HCT116 (cell line): ENCODE results near the gene ACP2. TPM values are rescaled to one million over a fixed set of nuclear protein-coding genes. Genes with fewer than 3 reads are reported as not detected.

Source experiments
- ATAC-seq: fragments of 200-7000 bp; cut with Tn5 transposase; 2 replicates; pipeline ENCODE4 v1.9.1; 2020; ENCODE audit warnings: mild to moderate bottlenecking, moderate library complexity
- BruUV-seq: library from RNA; stranded (reverse); fragments of 400-500 nt; replicated peaks from 2 replicates; lab custom pipeline; 2021; lab: Mats Ljungman, UMichigan
- CTCF ChIA-PET: fragments of 300-600 bp; sonication (Branson Sonifier 250); formaldehyde crosslinking; loops from one replicate; lab custom pipeline; 2021; ENCODE audit warnings: antibody characterized with exemption; lab: Charles Lee
- POLR2A ChIA-PET: fragments of 300-600, 350-600 bp; sonication (Branson Sonifier 250); formaldehyde crosslinking; loops from one replicate; lab custom pipeline; 2021; ENCODE audit warnings: antibody characterized with exemption; lab: Charles Lee
- RAD21 ChIA-PET, 2 experiments: fragments of 300-600 bp; sonication (Branson Sonifier 250); formaldehyde crosslinking; loops; one replicate each; lab custom pipeline; 2023; ENCODE audit warnings: low total read pairs in 2 of 2; ENCODE audit not compliant: uncharacterized antibody in 2 of 2, unreplicated experiment in 2 of 2, low non-redundant PET in 1 of 2; lab: Charles Lee
- DNase-seq: peaks from one replicate; pipeline ENCODE4 v3.0.0-alpha.2; 2010; ENCODE audit warnings: low read depth, low spot score
- H2AFZ ChIP-seq: fragments of 200-600 bp; shearing (Covaris generic), sonication (generic); 2 replicates; pipeline ENCODE4 v1.6.1; 2017; ENCODE audit warnings: low read depth, mixed run types, mixed read lengths, antibody characterized with exemption, low read length; ENCODE audit not compliant: poor library complexity, severe bottlenecking
- H3K27ac ChIP-seq: 2 replicates; pipeline ENCODE4 v1.5.1; 2012; ENCODE audit warnings: low read depth, low read length
- H3K27me3 ChIP-seq: fragments of 200-600 bp; sonication (generic); 2 replicates; pipeline ENCODE4 v1.6.1; 2016; ENCODE audit warnings: mixed run types, low read length, mixed read lengths; ENCODE audit not compliant: insufficient read depth
- H3K36me3 ChIP-seq, 2 experiments: fragments of 200-500 bp in 1 of 2; fragments of 200-600 bp in 1 of 2; sonication (Bioruptor generic) in 1 of 2; sonication (generic) in 1 of 2; 2 replicates each; pipeline versions ENCODE4 v1.5.1 to v1.6.1; 2014 to 2016; ENCODE audit warnings: low read length in 2 of 2, inconsistent platforms in 1 of 2, mixed read lengths in 1 of 2, mixed run types in 1 of 2; ENCODE audit not compliant: insufficient read depth in 2 of 2, control insufficient read depth in 1 of 2
- H3K4me1 ChIP-seq, 2 experiments: fragments of 200-600 bp in 1 of 2; sonication (generic) in 1 of 2; 2 replicates each; pipeline versions ENCODE4 v1.5.1 to v1.6.1; 2012 to 2017; ENCODE audit warnings: low read length in 2 of 2, inconsistent platforms in 1 of 2, mild to moderate bottlenecking in 1 of 2, mixed read lengths in 1 of 2, mixed run types in 1 of 2, moderate library complexity in 1 of 2; ENCODE audit not compliant: insufficient read depth in 2 of 2, control insufficient read depth in 1 of 2
- H3K4me2 ChIP-seq: fragments of 200-600 bp; sonication (generic); 2 replicates; pipeline ENCODE4 v1.6.1; 2017; ENCODE audit warnings: mixed run types, low read length, mixed read lengths
- H3K4me3 ChIP-seq, 2 experiments: fragments of 200-600 bp in 1 of 2; sonication (generic) in 1 of 2; replicated peaks in 1 of 2; 2 replicates each; pipeline ENCODE4 v1.5.1; 2011 to 2016; ENCODE audit warnings: low read length in 2 of 2, control low read depth in 1 of 2, low read depth in 1 of 2, mild to moderate bottlenecking in 1 of 2, mixed read lengths in 1 of 2, mixed run types in 1 of 2
- H3K79me2 ChIP-seq: fragments of 200-600 bp; sonication (generic); 2 replicates; pipeline ENCODE4 v1.6.1; 2017; ENCODE audit warnings: mild to moderate bottlenecking, mixed run types, low read length, moderate library complexity, mixed read lengths; ENCODE audit not compliant: insufficient read depth
- H3K9ac ChIP-seq: fragments of 200-600 bp; sonication (generic); 2 replicates; pipeline ENCODE4 v1.6.1; 2016; ENCODE audit warnings: low read length, mixed read lengths
- H3K9me2 ChIP-seq: fragments of 200-600 bp; sonication (generic), shearing (Covaris generic); 2 replicates; pipeline ENCODE4 v1.6.1; 2017; ENCODE audit warnings: mixed run types, mild to moderate bottlenecking, moderate library complexity; ENCODE audit not compliant: insufficient read depth
- H3K9me3 ChIP-seq, 2 experiments: fragments of 200-500 bp in 1 of 2; fragments of 200-600 bp in 1 of 2; sonication (Bioruptor generic) in 1 of 2; sonication (generic) in 1 of 2; 2 replicates each; pipeline ENCODE4 v1.6.1; 2014 to 2017; ENCODE audit warnings: low read length in 2 of 2, mixed read lengths in 2 of 2, inconsistent platforms in 1 of 2, low read depth in 1 of 2, mild to moderate bottlenecking in 1 of 2, mixed run types in 1 of 2, moderate library complexity in 1 of 2; ENCODE audit not compliant: control insufficient read depth in 1 of 2, insufficient read depth in 1 of 2
- H4K20me1 ChIP-seq: fragments of 200-600 bp; sonication (generic), shearing (Covaris generic); 2 replicates; pipeline ENCODE4 v1.6.1; 2017; ENCODE audit warnings: mixed run types, mild to moderate bottlenecking, moderate library complexity; ENCODE audit not compliant: insufficient read depth
- ATF3 ChIP-seq: IDR thresholded peaks from 2 replicates; pipeline ENCODE4 v1.6.1; 2012
- CEBPB ChIP-seq: IDR thresholded peaks from 2 replicates; pipeline ENCODE4 v1.6.1; 2012; ENCODE audit warnings: low read depth
- ELF1 ChIP-seq: IDR thresholded peaks from 2 replicates; pipeline ENCODE4 v1.6.1; 2012; ENCODE audit warnings: low read depth, borderline replicate concordance
- EZH2phosphoT487 ChIP-seq: fragments of 200-600 bp; IDR thresholded peaks from 2 replicates; pipeline ENCODE4 v1.6.1; 2018; ENCODE audit warnings: antibody characterized with exemption, borderline replicate concordance
- FOSL1 ChIP-seq: IDR thresholded peaks from 2 replicates; pipeline ENCODE4 v1.6.1; 2012; ENCODE audit warnings: low read depth
- JUND ChIP-seq: IDR thresholded peaks from 2 replicates; pipeline ENCODE4 v1.6.1; 2012
- MAX ChIP-seq: IDR thresholded peaks from 2 replicates; pipeline ENCODE4 v1.6.1; 2012
- POLR2A ChIP-seq: IDR thresholded peaks from 2 replicates; pipeline ENCODE4 v1.7.0; 2011; ENCODE audit warnings: borderline replicate concordance; ENCODE audit not compliant: insufficient read depth, insufficient read length; ENCODE audit errors: extremely low read depth
- RAD21 ChIP-seq: IDR thresholded peaks from 2 replicates; pipeline ENCODE4 v1.6.1; 2012; ENCODE audit warnings: low read depth, mild to moderate bottlenecking
- REST ChIP-seq: IDR thresholded peaks from 2 replicates; pipeline ENCODE4 v1.6.1; 2012; ENCODE audit warnings: low read depth
- SIN3A ChIP-seq: IDR thresholded peaks from 2 replicates; pipeline ENCODE4 v1.6.1; 2012; ENCODE audit warnings: low read depth
- TCF7L2 ChIP-seq: IDR thresholded peaks from 2 replicates; pipeline ENCODE4 v1.7.0; 2011; ENCODE audit warnings: borderline replicate concordance, inconsistent platforms; ENCODE audit not compliant: insufficient read depth, insufficient read length; ENCODE audit errors: extremely low read depth
- YY1 ChIP-seq: IDR thresholded peaks from 2 replicates; pipeline ENCODE4 v1.6.1; 2011; ENCODE audit warnings: low read length, low read depth, moderate library complexity, mild to moderate bottlenecking; ENCODE audit not compliant: insufficient replicate concordance; ENCODE audit errors: extremely low read depth
- ZBTB33 ChIP-seq: IDR thresholded peaks from 2 replicates; pipeline ENCODE4 v1.6.1; 2011; ENCODE audit warnings: mild to moderate bottlenecking, low read length, moderate library complexity; ENCODE audit not compliant: insufficient replicate concordance; ENCODE audit errors: extremely low read depth
- ZFX ChIP-seq: fragments of 450-650 bp; IDR thresholded peaks from 2 replicates; pipeline ENCODE4 v1.6.1; 2017
- ZNF274 ChIP-seq: fragments of 200-500 bp; sonication (Bioruptor generic); IDR thresholded peaks from 2 replicates; pipeline ENCODE4 v1.6.1; 2014; ENCODE audit warnings: mild to moderate bottlenecking, low read depth, low read length, inconsistent platforms
- intact Hi-C: fragments of 100-400 bp; cut with micrococcal nuclease; formaldehyde crosslinking; loops from 2 replicates; pipeline ENCODE4 v1.10.0; 2022
- total RNA-seq: library from RNA; stranded (reverse); gene quantifications from one replicate; pipeline ENCODE4 v1.2.1, GENCODE V29; 2021; ENCODE audit not compliant: unreplicated experiment

The ACP2 gene
- total RNA-seq, 1 experiment from 2014 or later = 21.5 TPM

DNA sequence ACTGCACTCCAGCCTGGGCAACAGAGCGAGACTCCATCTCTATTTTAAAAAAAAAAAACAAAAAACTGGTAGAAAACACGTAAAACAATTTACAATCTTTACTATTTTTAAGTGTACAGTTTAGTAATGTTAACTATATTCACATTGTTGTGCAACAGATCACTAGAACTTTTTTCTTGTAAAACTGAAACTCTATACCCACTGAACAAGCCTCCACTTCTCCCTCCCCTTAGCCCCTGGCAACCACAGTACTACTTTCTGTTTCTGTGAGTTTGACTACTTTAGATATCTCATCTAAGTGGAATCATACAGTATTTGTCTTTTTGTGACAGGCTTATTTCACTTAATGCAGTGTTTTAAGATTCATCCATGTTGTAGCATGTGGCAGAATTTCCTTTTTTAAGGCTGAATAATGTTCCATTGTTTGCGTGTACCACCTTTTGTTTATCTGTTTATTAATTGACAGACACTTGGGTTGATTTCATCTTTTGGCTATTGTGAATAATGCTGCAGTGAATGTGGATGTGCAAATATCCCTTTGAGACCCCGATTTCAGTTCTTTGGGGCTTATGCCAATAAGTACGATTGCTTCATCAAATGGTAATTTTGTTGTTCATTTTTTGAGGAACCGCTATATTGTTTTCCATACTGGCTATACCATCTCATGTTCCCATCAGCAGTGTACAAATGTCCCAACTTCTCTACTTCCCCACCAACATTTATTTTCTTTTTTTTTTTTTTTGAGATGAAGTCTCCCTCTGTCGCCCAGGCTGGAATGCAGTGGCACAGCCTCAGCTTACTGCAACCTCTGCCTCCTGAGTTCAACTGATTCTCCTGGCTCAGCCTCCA lies 22.8 kb downstream of the ACP2 start:
- Histone ChIP-seq H3K9me3 (no peaks in the 10 kb centered on the region), H3K4me3 (no peak overlapping the region), H3K9me2 (no peaks in the 10 kb centered on the region), H3K27ac (no peak overlapping the region), H3K79me2 (peaks cover 4% of the 10 kb centered on the region; the same call in 1 of the 2 replicates), H3K4me1 (peaks cover 0 to under 1% of the 10 kb centered on the region in 2 experiments; a peak in 2 of 4 replicates), H3K9ac (no peak overlapping the region), H3K4me2 (no peak overlapping the region), H3K36me3 (peaks cover 12 to 16% of the 10 kb centered on the region in 2 experiments; a peak in 2 of 4 replicates), H4K20me1 (no peaks in the 10 kb centered on the region), H3K27me3 (no peaks in the 10 kb centered on the region), H2AFZ (no peak overlapping the region)
- no peak for ATAC-seq
- ChIA-PET RAD21 (interaction anchor here in 1 of 2 experiments (0.7 kb wide), 1 partner anchor 11 kb away, joined by 3 read pairs; the partner anchor contains the start of gene DDB2), POLR2A (no interaction called here), CTCF (no interaction called here)
- no peak for DNase-seq
- no peak for TF ChIP-seq YY1
- TF ChIP-seq POLR2A = no peak
- TF ChIP-seq MAX = no peak
- TF ChIP-seq RAD21 = no peak
- no peak for TF ChIP-seq TCF7L2
- TF ChIP-seq ZBTB33 = no peak
- no peak for TF ChIP-seq ATF3
- no peak for TF ChIP-seq ZNF274
- no peak for TF ChIP-seq ZFX
- TF ChIP-seq SIN3A = no peak
- TF ChIP-seq EZH2phosphoT487 = no peak
- no peak for TF ChIP-seq CEBPB
- TF ChIP-seq FOSL1 = no peak
- no peak for TF ChIP-seq REST
- TF ChIP-seq JUND = no peak
- TF ChIP-seq ELF1 = no peak
- intact Hi-C loops = no loop called here
- BruUV-seq = no TSS peak
